ENCODE results near the gene WWOX. TPM values are rescaled to one million over a fixed set of nuclear protein-coding genes. Genes with fewer than 3 reads are reported as not detected.

Gene WWOX
- total RNA-seq, 1 donor from 2014 or later, result 28.2 TPM

DNA sequence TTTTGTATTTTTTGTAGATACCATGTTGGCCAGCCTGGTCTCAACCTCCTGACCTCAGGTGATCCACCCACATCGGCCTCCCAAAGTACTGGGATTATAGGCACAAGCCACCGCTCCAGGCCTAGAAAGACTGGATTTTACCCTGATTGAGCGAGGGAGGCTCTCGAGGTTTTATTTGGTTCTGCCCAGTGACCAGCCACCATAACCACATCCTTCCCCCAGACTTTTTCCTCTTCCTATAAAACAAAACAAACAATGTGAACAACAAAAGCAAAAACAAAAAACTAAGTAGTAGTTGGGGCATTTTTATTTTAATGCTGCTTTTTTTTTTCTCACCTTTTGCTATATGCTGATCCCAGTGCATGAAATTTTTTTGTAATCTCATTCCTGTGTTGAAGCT, 991.5 kb downstream of the WWOX start:
- Mint-ChIP-seq H3K9me3 (ENCODE audit: unreplicated experiment) (peaks cover 3% of the 10 kb centered on the region), H3K36me3 (ENCODE audit: unreplicated experiment) (no peaks in the 10 kb centered on the region), H3K4me1 (ENCODE audit: unreplicated experiment) (no peaks in the 10 kb centered on the region), H3K27ac (ENCODE audit: unreplicated experiment) (no peak overlapping the region), H3K4me3 (ENCODE audit: unreplicated experiment) (no peak overlapping the region), H3K27me3 (ENCODE audit: unreplicated experiment) (no peaks in the 10 kb centered on the region)
- no peak for DNase-seq (ENCODE audit: extremely low spot score, unreplicated experiment)
- no peak for TF ChIP-seq CTCF (IDR thresholded peaks at IDR 0.05)

- H3K27ac Mint-ChIP-seq (ENCODE audit: unreplicated experiment), result no peak overlapping the region
- no peak for DNase-seq (ENCODE audit: extremely low spot score, unreplicated experiment)
- H3K36me3 Mint-ChIP-seq (ENCODE audit: unreplicated experiment), result peaks cover 1% of the 10 kb centered on the region
- TF ChIP-seq CTCF (IDR thresholded peaks at IDR 0.05), result no peak
- no peak overlapping the region for H3K4me3 Mint-ChIP-seq (ENCODE audit: unreplicated experiment)
- no peaks in the 10 kb centered on the region for H3K4me1 Mint-ChIP-seq (ENCODE audit: unreplicated experiment)
- H3K9me3 Mint-ChIP-seq (ENCODE audit: unreplicated experiment), result peaks cover 9% of the 10 kb centered on the region
- H3K27me3 Mint-ChIP-seq (ENCODE audit: unreplicated experiment), result peaks cover 2% of the 10 kb centered on the region
Observed at GRCh38 chr16:79092846-79093245, 993.4 kb downstream of the WWOX start.

DNA sequence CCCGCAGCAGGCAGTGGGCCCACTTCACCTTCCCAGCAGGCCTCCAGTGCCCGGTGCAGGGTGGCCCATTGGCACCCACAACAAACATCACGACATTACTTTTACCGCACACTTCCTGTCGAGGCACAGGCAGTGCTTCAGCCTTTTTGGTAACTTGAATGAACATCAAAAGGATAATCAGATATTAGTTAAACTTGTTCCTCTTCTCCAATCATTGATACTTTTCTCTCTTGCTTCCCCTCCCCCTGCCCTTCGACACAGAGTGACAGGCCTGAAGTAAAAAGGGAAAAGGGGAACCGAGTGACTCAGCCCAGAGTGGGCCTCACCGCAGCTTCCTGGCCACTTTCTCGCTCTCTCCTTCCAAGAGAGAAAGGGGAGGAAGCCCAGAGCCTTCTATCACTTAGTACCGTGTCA, 994.1 kb downstream of the WWOX start:
- H3K4me1 Mint-ChIP-seq (ENCODE audit: unreplicated experiment), result no peaks in the 10 kb centered on the region
- H3K9me3 Mint-ChIP-seq (ENCODE audit: unreplicated experiment), result peaks cover 9% of the 10 kb centered on the region
- no peak overlapping the region for H3K4me3 Mint-ChIP-seq (ENCODE audit: unreplicated experiment)
- no peak overlapping the region for H3K27ac Mint-ChIP-seq (ENCODE audit: unreplicated experiment)
- peaks cover 2% of the 10 kb centered on the region for H3K27me3 Mint-ChIP-seq (ENCODE audit: unreplicated experiment)
- no peak for DNase-seq (ENCODE audit: extremely low spot score, unreplicated experiment)
- no peak for TF ChIP-seq CTCF (IDR thresholded peaks at IDR 0.05)
- peaks cover 1% of the 10 kb centered on the region for H3K36me3 Mint-ChIP-seq (ENCODE audit: unreplicated experiment)

GRCh38 chr16:79096246-79096645, 996.8 kb downstream of the WWOX start:
- H3K27ac Mint-ChIP-seq (ENCODE audit: unreplicated experiment), result no peak overlapping the region
- H3K36me3 Mint-ChIP-seq (ENCODE audit: unreplicated experiment), result peaks cover 1% of the 10 kb centered on the region
- peaks cover 5% of the 10 kb centered on the region for H3K9me3 Mint-ChIP-seq (ENCODE audit: unreplicated experiment)
- H3K27me3 Mint-ChIP-seq (ENCODE audit: unreplicated experiment), result peaks cover 4% of the 10 kb centered on the region
- H3K4me1 Mint-ChIP-seq (ENCODE audit: unreplicated experiment), result no peaks in the 10 kb centered on the region
- TF ChIP-seq CTCF (IDR thresholded peaks at IDR 0.05), result no peak
- no peak overlapping the region for H3K4me3 Mint-ChIP-seq (ENCODE audit: unreplicated experiment)
- DNase-seq (ENCODE audit: extremely low spot score, unreplicated experiment), result no peak

DNA sequence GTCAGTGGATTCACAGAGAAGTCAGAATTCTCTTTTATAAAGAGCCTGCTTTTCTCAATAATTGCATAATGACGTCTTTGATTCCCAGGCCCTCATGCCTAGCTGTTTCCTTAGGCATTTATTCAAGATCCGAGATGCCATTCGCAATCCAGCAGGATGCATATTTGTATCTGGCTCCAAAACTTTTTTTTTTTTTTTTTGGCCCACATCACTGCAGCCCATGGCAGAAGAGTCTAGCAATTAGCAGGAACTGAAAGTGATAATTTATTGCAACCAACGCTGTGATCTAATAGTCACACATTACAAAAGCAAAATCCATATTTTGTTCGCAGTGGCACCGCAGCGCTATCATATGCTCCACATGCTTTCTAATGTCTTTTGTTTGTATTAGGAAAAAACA, 997.7 kb downstream of the WWOX start:
- H3K9me3 Mint-ChIP-seq (ENCODE audit: unreplicated experiment), result peaks cover 5% of the 10 kb centered on the region
- no peak for TF ChIP-seq CTCF (IDR thresholded peaks at IDR 0.05)
- no peak overlapping the region for H3K4me3 Mint-ChIP-seq (ENCODE audit: unreplicated experiment)
- no peaks in the 10 kb centered on the region for H3K4me1 Mint-ChIP-seq (ENCODE audit: unreplicated experiment)
- peaks cover 6% of the 10 kb centered on the region for H3K27me3 Mint-ChIP-seq (ENCODE audit: unreplicated experiment)
- no peak overlapping the region for H3K27ac Mint-ChIP-seq (ENCODE audit: unreplicated experiment)
- DNase-seq (ENCODE audit: extremely low spot score, unreplicated experiment), result no peak
- peaks cover 1% of the 10 kb centered on the region for H3K36me3 Mint-ChIP-seq (ENCODE audit: unreplicated experiment)
